ENCODE data around the gene BBS2.
"Not testable (repeated sequence)": the region's sequence is repeated elsewhere in the genome, so short reads cannot be mapped to it uniquely, and the experiment has no call there.

The BBS2 gene

GRCh38 chr16:56518425-56518824, 1.4 kb downstream of the BBS2 start:
- no peak for DNase-seq

- no peak for DNase-seq
Measured at GRCh38 chr16:56517206-56517605, 2.6 kb downstream of the BBS2 start.

- no peak for DNase-seq
Measured at GRCh38 chr16:56515665-56516064, 4.2 kb downstream of the BBS2 start.

- no peak for DNase-seq
Measured at GRCh38 chr16:56514845-56515244, 5.0 kb downstream of the BBS2 start.

- peak; percentile 57 to 75 (median 68) for DNase-seq
Measured at GRCh38 chr16:56513972-56514371, 5.9 kb downstream of the BBS2 start.

- peak in 2 of 4 experiments; percentile 28 to 32 for DNase-seq
Measured at GRCh38 chr16:56513091-56513490, 6.7 kb downstream of the BBS2 start.

- no peak for DNase-seq
Measured at GRCh38 chr16:56512025-56512424, 7.8 kb downstream of the BBS2 start.

- DNase-seq: no peak
Measured at GRCh38 chr16:56510544-56510943, 9.3 kb downstream of the BBS2 start.

- no peak for DNase-seq
Measured at GRCh38 chr16:56506941-56507340, 12.9 kb downstream of the BBS2 start.

GRCh38 chr16:56505181-56505580, 14.6 kb downstream of the BBS2 start:
- DNase-seq: no peak

- DNase-seq: no peak
Measured at GRCh38 chr16:56493815-56494214, 26.0 kb downstream of the BBS2 start.

GRCh38 chr16:56493126-56493525, 26.7 kb downstream of the BBS2 start:
- DNase-seq: no peak

GRCh38 chr16:56491657-56492261, 28.1 kb downstream of the BBS2 start:
- no peak for DNase-seq

- DNase-seq: not testable (repeated sequence)
Measured at GRCh38 chr16:56488868-56489267, 31.0 kb downstream of the BBS2 start.

- DNase-seq: no peak
Measured at GRCh38 chr16:56488035-56488434, 31.8 kb downstream of the BBS2 start.

- DNase-seq: no peak
Measured at GRCh38 chr16:56483394-56483793, 36.4 kb downstream of the BBS2 start.

GRCh38 chr16:56482683-56483236, 37.1 kb downstream of the BBS2 start:
- DNase-seq: no peak

GRCh38 chr16:56481468-56482122, 38.2 kb downstream of the BBS2 start:
- DNase-seq: no peak

- DNase-seq: peak; percentile 5 to 37 (median 30)
Measured at GRCh38 chr16:56480776-56481467, 38.9 kb downstream of the BBS2 start.

- DNase-seq: no peak
Measured at GRCh38 chr16:56479469-56479868, 40.4 kb downstream of the BBS2 start.

GRCh38 chr16:56478281-56479049, 41.4 kb downstream of the BBS2 start:
- DNase-seq: peak; percentile 21 to 76 (median 56)

GRCh38 chr16:56477096-56477878, 42.5 kb downstream of the BBS2 start:
- DNase-seq: peak; percentile 72 to 89 (median 76)

All from suppressor macrophage (primary cell).